ENCODE results near the gene XXYLT1. TPM values are rescaled to one million over a fixed set of nuclear protein-coding genes. Genes with fewer than 3 reads are reported as not detected.

Gene XXYLT1
- total RNA-seq, 1 donor from 2014 or later, result 42.9 TPM

GRCh38 chr3:195140410-195140809, 130.5 kb downstream of the XXYLT1 start:
- no peak for DNase-seq (ENCODE audit: low spot score in 2 of 2, unreplicated experiment in 2 of 2)
- peaks cover 24% of the 10 kb centered on the region for H3K36me3 Mint-ChIP-seq
- H3K4me1 Mint-ChIP-seq, result peaks cover 6% of the 10 kb centered on the region
- H3K4me3 Mint-ChIP-seq, result no peak overlapping the region
- no peak overlapping the region for H3K27ac Mint-ChIP-seq
- TF ChIP-seq CTCF (IDR thresholded peaks at IDR 0.05; ENCODE audit: unreplicated experiment), result no peak
- H3K27me3 Mint-ChIP-seq (ENCODE audit: low read depth), result no peaks in the 10 kb centered on the region
- H3K9me3 Mint-ChIP-seq, result peaks cover 18% of the 10 kb centered on the region

DNA sequence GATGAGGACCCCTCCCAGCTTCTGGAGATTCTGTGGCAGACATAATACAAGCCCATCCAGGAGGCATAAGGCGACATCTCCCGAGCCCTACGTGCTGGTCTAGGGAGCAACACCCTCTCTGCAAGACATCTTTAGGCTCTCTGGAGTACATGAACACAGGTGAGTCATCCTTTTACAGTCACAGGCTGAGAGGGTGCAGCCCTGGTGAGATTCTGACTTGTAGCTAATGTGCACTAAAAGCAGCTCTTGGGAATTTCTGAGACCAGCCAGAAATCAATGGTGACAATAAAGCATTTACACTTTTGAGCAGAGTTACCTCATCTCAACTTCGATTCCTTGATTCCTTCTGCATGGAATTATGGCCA, 131.1 kb downstream of the XXYLT1 start:
- peaks cover 24% of the 10 kb centered on the region for H3K36me3 Mint-ChIP-seq
- peaks cover 7% of the 10 kb centered on the region for H3K4me1 Mint-ChIP-seq
- no peak for TF ChIP-seq CTCF (IDR thresholded peaks at IDR 0.05; ENCODE audit: unreplicated experiment)
- no peak for DNase-seq (ENCODE audit: low spot score in 2 of 2, unreplicated experiment in 2 of 2)
- no peaks in the 10 kb centered on the region for H3K27me3 Mint-ChIP-seq (ENCODE audit: low read depth)
- no peak overlapping the region for H3K27ac Mint-ChIP-seq
- peaks cover 18% of the 10 kb centered on the region for H3K9me3 Mint-ChIP-seq
- H3K4me3 Mint-ChIP-seq, result no peak overlapping the region

DNA sequence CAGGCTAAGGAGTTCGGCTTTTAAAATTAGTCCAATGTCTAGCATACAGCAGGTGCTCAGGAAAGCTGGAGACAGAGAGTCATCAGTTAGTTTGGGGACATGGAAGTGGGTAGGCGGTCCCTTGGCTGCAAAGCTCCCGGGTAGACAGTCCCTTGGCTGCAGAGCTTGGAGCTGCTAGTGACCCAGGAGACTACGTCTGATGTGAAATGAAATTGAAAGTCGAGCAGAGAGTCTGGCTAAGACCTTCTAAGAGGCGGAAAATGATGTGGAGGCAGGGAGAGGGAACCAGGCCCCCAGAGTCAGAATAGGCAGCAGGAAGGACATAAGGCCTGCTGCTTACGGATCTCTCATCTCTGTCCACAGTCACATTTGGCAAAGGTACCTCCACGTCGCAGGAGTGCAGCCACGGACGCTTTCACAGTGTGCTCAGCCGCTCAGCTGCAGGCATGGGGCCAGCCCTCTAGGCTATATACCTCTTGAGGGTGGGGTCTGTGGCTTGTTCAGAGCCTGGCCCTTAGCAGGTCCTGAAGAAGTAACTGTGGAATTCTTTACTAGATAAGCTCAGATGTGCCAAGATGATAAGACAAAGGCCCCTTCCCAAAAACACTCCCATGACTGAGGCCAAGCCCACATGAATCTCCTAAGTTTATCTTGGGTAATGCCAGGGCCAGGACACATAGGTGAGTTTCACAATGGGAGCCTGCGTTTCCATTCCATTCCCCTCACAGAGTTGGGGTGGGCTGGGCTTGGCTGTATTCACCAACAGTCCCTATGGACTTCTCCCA, 131.7 kb downstream of the XXYLT1 start:
- no peak for TF ChIP-seq CTCF (IDR thresholded peaks at IDR 0.05; ENCODE audit: unreplicated experiment)
- Mint-ChIP-seq H3K9me3 (peaks cover 18% of the 10 kb centered on the region), H3K4me3 (no peak overlapping the region), H3K27me3 (ENCODE audit: low read depth) (no peaks in the 10 kb centered on the region), H3K27ac (peak overlapping the region; percentile 47), H3K4me1 (peaks cover 13% of the 10 kb centered on the region), H3K36me3 (peaks cover 24% of the 10 kb centered on the region)
- DNase-seq (ENCODE audit: low spot score in 2 of 2, unreplicated experiment in 2 of 2), result no peak

DNA sequence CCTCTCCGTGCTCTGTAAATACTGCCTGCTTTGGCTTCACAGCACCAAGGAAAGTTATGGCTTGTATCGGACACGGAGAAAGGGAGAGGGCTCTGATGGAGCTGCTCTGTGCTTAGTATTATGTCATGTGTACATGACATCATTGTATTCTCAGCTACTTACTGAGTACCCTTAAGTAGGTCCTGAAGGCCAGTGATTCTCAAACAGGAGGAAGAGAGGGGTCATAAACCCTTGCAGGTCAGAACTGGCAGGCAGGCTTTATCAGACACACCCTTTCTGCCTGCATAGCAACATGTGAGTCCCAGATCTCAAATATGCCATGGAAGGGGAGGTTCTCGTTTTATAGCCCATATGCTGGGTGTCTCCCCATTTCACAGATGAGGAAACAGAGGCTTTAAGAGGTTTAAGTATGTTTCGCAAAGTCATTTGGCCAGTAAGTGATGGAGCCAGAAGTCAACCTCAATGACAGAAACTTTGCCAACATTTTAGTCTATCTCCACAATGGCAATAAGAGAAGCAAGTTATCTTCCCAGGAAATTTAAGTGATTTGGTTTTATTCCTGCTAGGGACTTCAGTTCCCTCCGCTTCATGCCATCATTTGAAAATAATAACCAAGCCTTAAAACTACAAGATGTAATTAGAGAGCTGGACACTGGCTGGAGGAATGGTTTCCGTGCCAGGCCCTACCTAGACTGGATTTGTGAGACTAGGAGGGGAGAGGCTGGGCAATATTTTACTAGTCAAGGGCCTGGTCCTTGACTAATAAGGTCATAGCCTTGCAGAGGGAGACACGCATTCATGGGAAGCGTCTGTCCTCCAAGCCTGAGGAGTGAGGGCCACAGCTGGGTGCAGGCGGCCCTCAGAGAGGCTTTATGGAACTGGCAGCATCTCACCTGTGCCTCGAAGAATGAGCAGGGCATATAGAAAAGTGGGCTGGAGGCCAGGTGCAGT, 133.0 kb downstream of the XXYLT1 start:
- Mint-ChIP-seq H3K27ac (no peak overlapping the region), H3K36me3 (peaks cover 24% of the 10 kb centered on the region), H3K9me3 (peaks cover 18% of the 10 kb centered on the region), H3K4me1 (peaks cover 19% of the 10 kb centered on the region), H3K27me3 (ENCODE audit: low read depth) (no peaks in the 10 kb centered on the region), H3K4me3 (no peak overlapping the region)
- TF ChIP-seq CTCF (IDR thresholded peaks at IDR 0.05; ENCODE audit: unreplicated experiment), result no peak
- no peak for DNase-seq (ENCODE audit: low spot score in 2 of 2, unreplicated experiment in 2 of 2)

DNA sequence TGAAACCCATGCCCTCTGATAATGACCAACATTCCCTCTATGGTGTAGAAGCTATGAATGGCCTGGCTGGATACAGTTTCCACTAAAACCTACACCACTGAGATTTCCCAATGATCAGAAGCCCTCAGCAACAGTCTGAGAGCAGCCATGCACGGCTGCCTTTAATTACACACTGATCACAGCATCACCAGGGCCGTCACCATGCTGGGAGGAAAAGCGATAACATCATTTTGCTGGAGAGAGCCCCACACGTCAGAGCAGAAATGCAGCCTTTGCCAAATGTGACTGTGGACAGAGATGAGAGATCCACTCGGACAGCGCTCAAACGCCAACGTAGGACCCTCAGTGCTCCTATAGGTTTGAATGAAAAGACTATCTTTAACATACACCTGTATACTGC, 135.0 kb downstream of the XXYLT1 start:
- no peak overlapping the region for H3K4me3 Mint-ChIP-seq
- peaks cover 8% of the 10 kb centered on the region for H3K36me3 Mint-ChIP-seq
- no peak for DNase-seq (ENCODE audit: low spot score in 2 of 2, unreplicated experiment in 2 of 2)
- no peaks in the 10 kb centered on the region for H3K27me3 Mint-ChIP-seq (ENCODE audit: low read depth)
- H3K9me3 Mint-ChIP-seq, result peaks cover 8% of the 10 kb centered on the region
- H3K4me1 Mint-ChIP-seq, result peaks cover 29% of the 10 kb centered on the region
- H3K27ac Mint-ChIP-seq, result no peak overlapping the region
- TF ChIP-seq CTCF (IDR thresholded peaks at IDR 0.05; ENCODE audit: unreplicated experiment), result no peak
